Kidney glomerular epithelial cell (primary cell): ENCODE data around the gene NRSN1.
"Not testable (repeated sequence)": the region's sequence is repeated elsewhere in the genome, so short reads cannot be mapped to it uniquely, and the experiment has no call there.

ENCODE experiments used
- DNase-seq: peaks from one replicate; lab custom pipeline; 2025; lab: John Stamatoyannopoulos, UW

NRSN1 gene

GRCh38 chr6:24142733-24143132 is 16.7 kb downstream of the NRSN1 start:
- not testable (repeated sequence) for DNase-seq

DNA sequence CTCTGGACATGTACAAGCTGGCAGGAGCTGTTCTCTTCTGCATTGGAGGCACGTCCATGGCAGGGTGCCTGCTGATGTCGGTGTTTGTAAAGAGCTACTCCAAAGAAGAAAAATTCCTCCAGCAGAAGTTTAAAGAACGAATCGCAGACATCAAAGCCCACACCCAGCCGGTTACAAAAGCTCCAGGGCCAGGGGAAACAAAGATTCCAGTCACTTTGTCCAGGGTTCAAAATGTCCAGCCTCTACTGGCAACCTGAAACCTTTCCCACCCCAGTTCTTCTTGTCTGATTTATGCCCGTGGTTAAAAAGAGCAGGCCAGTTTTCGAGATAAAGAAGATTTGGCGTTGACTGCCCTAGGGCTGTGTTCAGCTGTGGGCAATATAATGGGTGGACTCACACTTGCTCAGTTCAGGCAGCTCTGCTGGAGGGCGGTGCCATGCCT is 19.7 kb downstream of the NRSN1 start:
- DNase-seq = no peak

GRCh38 chr6:24146871-24147270 is 20.9 kb downstream of the NRSN1 start:
- no peak for DNase-seq

GRCh38 chr6:24147511-24148153 is 21.6 kb downstream of the NRSN1 start:
- DNase-seq = no peak

GRCh38 chr6:24148154-24148570 is 22.1 kb downstream of the NRSN1 start:
- DNase-seq = no peak

- no peak for DNase-seq
These were observed 22.7 kb downstream of the NRSN1 start for GRCh38 chr6:24148684-24149083.

GRCh38 chr6:24149296-24149695 is 23.3 kb downstream of the NRSN1 start:
- no peak for DNase-seq

- DNase-seq = no peak
These were observed 23.8 kb downstream of the NRSN1 start for GRCh38 chr6:24149836-24150235.

DNA sequence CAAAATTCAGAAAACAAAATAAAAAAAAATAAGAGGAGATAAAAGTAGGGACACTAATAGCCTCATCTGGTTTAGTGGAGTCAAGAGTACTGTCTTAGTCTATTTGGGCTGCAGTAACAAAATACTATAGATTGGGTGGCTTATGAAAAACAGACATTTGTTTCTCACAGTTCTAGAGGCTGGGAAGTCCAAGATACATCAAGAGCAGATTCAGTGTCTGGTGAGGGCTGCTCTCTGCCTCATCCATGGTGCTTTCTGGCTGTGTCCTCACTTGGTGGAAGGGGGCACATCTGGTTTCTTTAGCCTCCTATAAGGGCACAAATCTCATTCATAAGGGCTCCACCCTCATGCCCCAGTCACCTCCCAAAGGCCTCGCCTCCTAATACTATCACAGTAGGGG is 26.0 kb downstream of the NRSN1 start:
- no peak for DNase-seq

- peak; percentile 84 for DNase-seq
These were observed 28.1 kb downstream of the NRSN1 start for GRCh38 chr6:24154121-24154520.

DNA sequence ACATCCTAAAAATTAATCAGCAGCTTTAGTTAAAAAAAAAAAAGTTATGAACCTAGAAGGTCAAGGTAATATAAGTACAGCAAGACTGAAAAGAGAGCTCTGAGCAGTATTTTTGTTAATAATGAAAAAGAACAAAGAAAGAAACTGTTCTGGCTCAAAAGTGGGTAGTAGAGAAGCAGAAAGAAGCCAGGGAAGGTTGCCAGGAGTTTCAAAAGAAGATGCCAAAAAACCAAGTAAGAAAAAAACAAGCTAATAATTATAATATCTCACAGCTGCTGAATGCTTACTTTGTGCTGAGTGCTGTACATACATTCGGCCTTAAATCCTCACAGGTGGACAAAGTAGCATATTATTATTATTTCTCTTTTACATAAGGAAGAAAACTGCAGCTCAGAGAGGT is 31.9 kb downstream of the NRSN1 start:
- no peak for DNase-seq

DNA sequence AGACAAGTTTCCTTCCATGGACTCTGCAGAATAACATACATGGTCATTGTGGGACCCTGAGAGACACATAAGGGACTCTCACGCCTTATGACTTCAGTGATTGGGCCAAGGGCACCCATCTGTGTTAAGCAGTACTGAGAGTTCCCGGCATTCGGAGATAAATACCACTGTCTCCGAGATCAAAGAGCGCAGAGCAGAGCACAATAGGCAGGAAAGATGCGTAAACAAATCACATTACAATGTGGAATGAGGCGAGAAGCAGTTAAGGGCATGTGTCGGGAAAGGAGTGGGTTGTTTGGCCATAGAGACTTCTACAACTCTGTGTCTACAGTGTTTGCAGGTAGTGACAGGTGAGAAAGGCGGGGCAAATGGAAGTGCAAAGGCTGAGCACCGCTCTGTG is 57.6 kb downstream of the NRSN1 start:
- no peak for DNase-seq

DNA sequence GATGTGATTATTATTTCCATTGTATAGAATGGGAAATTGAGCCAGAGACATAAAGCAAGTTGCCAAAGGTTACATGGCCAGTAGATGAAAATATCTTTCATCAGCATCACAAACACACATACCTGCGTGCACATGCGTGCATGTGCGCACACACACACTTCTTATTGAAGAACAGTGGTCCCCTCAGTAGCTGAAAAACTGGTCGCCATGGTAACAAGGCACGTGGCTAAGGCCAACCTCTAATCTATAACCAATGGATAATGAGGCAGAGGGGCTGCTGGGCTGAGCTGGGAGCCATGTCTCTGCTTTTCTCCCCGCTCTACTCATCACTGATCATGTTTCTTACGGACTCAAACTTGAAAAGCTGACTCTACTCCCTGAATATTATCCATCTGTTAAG is 60.3 kb downstream of the NRSN1 start:
- no peak for DNase-seq

DNA sequence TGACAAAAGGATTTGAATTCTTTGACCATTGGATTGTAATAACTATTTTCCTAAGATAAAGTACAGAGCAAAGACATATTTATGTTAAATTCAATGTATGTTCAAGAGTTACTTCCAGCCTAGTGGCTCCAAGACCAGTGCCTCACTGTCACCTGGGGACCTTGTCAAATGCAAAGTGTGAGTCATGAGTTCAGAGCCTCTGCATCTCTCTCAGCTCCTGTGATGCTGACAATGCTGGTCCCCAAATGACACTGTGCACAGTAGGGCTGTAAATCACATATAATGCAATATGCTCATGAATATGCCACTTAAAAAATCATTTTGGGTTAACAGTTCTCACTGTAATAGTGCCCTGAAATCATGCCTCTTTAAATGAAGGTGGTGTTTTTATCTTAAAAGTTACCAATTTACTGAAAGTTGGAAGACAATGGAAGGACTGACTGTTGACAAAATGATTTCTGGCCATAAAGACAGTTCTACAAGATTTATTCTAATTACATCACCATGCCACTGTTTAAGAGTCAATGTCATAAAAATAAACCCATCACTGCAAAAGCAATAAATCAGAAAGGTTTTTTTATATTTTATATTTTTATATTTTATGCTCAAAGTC is 62.1 kb downstream of the NRSN1 start:
- DNase-seq = no peak

- no peak for DNase-seq
These were observed 62.6 kb downstream of the NRSN1 start for GRCh38 chr6:24188578-24189080.

GRCh38 chr6:24191346-24191745 is 65.3 kb downstream of the NRSN1 start:
- DNase-seq = no peak

DNA sequence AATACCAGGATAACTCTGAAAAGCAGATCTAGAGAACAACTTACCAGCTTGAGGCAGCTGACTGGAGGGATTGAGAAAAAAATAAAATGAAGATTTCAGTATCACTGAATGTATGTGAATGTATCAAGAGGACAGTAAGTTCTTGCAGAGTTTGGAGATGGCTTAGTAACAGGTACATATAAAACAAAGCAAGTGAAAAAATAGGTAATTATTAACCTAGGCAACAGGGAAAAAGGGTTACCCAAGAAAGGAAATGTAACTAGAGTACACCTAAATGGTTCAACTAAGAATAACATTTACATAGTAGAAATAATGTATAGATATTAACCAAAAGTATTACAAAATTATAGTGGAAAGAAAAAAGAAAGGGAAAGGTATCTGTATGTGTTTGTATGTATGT is 67.3 kb downstream of the NRSN1 start:
- no peak for DNase-seq

- no peak for DNase-seq
These were observed 69.1 kb downstream of the NRSN1 start for GRCh38 chr6:24194978-24195700.

DNA sequence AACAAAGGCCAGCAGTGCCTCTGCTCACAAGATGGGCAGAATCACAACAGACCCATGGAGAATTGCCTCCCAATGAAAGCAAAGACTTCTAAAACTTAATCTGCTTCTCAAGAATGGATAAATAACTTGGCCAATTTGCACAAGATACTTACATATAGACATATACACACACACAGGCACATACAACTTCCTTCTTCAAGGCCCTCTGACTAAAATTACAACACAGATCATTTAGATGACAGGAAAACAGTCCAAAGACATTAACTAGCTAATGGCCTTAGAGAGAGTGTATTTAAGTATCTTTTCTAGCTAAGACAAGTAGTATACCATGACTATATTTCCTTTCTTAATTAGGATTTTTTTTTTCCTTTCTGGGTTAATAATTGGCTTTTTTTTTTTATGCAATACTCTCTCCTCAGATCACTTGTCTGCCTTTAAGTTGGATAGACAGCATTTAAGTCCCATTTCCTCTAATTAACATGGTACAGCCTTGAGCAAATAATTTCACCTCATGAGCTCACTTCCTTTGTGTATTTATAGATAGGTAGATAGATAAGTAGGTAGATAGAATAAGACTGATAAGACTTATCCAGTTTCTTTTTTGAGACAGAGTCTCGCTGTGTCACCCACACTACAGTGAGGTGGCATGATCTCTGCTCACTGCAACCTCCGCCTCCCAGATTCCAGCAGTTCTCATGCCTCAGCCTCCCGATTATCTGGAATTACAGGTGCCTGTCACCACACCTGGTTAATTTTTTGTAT is 70.0 kb downstream of the NRSN1 start:
- DNase-seq = no peak
